ENCODE results near the gene CS.

Gene CS

DNA sequence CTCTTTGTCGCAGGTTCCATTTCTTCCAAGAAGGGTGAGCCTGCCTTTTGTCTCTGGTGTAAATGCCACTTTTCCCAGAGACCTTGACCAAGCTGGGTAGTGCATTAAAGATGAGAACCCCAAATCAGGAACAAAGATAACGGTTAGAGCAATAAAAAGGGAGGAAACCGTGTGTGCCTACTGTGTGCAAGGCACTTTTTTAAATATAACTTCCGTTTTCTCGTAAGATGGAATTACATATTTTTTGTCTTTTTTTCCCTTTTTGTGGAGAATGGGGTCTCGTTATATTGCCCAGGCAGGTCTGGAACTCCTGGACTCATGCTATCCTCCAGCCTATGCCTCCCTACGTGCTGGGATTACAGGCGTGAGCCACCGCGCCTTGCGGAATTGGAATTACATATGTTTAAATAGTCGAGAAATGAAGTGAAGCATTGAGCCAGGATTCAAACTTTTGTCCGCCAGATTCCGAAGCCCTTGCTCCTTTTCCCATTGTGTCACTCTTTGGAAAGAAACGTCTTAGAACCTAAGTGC, 76.5 kb downstream of the CS start:
- TF ChIP-seq, protein P1, sequence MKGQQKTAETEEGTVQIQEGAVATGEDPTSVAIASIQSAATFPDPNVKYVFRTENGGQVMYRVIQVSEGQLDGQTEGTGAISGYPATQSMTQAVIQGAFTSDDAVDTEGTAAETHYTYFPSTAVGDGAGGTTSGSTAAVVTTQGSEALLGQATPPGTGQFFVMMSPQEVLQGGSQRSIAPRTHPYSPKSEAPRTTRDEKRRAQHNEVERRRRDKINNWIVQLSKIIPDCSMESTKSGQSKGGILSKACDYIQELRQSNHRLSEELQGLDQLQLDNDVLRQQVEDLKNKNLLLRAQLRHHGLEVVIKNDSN (IDR thresholded peaks at IDR 0.05) = no peak
- TF ChIP-seq CEBPB (IDR thresholded peaks at IDR 0.05) (no peak), TEAD4 (IDR thresholded peaks at IDR 0.05) (no peak), EGR1 (IDR thresholded peaks at IDR 0.05) (no peak), ZBTB7A (IDR thresholded peaks at IDR 0.05; ENCODE audit: low read depth) (no peak), RAD21 (IDR thresholded peaks at IDR 0.05; ENCODE audit: low read depth) (no peak), EP300 (IDR thresholded peaks at IDR 0.05; ENCODE audit: borderline replicate concordance) (no peak), NFIC (IDR thresholded peaks at IDR 0.05) (no peak), FOXM1 (IDR thresholded peaks at IDR 0.05; ENCODE audit: borderline replicate concordance, low read depth) (no peak), CREB1 (IDR thresholded peaks at IDR 0.05; ENCODE audit: low read depth) (no peak), TCF12 (IDR thresholded peaks at IDR 0.05; ENCODE audit: low read depth) (no peak), TAF1 (IDR thresholded peaks at IDR 0.05; ENCODE audit: low read depth) (no peak), YY1 (IDR thresholded peaks at IDR 0.05; ENCODE audit: low read depth) (no peak)
- TF ChIP-seq, protein P2, sequence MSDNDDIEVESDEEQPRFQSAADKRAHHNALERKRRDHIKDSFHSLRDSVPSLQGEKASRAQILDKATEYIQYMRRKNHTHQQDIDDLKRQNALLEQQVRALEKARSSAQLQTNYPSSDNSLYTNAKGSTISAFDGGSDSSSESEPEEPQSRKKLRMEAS (IDR thresholded peaks at IDR 0.05) = no peak
- TF ChIP-seq, protein P3, sequence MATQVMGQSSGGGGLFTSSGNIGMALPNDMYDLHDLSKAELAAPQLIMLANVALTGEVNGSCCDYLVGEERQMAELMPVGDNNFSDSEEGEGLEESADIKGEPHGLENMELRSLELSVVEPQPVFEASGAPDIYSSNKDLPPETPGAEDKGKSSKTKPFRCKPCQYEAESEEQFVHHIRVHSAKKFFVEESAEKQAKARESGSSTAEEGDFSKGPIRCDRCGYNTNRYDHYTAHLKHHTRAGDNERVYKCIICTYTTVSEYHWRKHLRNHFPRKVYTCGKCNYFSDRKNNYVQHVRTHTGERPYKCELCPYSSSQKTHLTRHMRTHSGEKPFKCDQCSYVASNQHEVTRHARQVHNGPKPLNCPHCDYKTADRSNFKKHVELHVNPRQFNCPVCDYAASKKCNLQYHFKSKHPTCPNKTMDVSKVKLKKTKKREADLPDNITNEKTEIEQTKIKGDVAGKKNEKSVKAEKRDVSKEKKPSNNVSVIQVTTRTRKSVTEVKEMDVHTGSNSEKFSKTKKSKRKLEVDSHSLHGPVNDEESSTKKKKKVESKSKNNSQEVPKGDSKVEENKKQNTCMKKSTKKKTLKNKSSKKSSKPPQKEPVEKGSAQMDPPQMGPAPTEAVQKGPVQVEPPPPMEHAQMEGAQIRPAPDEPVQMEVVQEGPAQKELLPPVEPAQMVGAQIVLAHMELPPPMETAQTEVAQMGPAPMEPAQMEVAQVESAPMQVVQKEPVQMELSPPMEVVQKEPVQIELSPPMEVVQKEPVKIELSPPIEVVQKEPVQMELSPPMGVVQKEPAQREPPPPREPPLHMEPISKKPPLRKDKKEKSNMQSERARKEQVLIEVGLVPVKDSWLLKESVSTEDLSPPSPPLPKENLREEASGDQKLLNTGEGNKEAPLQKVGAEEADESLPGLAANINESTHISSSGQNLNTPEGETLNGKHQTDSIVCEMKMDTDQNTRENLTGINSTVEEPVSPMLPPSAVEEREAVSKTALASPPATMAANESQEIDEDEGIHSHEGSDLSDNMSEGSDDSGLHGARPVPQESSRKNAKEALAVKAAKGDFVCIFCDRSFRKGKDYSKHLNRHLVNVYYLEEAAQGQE (IDR thresholded peaks at IDR 0.05; ENCODE audit: low read depth) = no peak

DNA sequence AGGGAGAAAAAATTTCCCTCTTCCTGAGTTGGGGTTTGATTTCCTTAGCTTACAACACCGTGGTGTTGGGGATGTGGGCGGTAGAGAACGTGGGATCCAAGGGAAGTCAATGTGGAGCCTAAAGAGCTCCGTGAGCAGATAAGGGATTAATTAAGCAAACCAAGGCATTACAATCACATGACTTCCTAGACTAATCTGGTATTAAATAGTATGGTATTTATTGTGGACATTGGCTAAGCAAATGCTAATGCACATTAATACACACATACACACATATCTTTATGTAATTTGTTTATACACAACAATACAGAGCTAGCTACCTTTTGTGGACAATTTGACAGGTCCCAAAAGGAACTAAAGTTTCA, 77.6 kb downstream of the CS start:
- TF ChIP-seq TCF12 (IDR thresholded peaks at IDR 0.05; ENCODE audit: low read depth) (no peak), EP300 (IDR thresholded peaks at IDR 0.05; ENCODE audit: borderline replicate concordance) (no peak), RAD21 (IDR thresholded peaks at IDR 0.05; ENCODE audit: low read depth) (no peak), TAF1 (IDR thresholded peaks at IDR 0.05; ENCODE audit: low read depth) (no peak), FOXM1 (IDR thresholded peaks at IDR 0.05; ENCODE audit: borderline replicate concordance, low read depth) (no peak), YY1 (IDR thresholded peaks at IDR 0.05; ENCODE audit: low read depth) (no peak), CREB1 (IDR thresholded peaks at IDR 0.05; ENCODE audit: low read depth) (no peak), ZBTB7A (IDR thresholded peaks at IDR 0.05; ENCODE audit: low read depth) (no peak), NFIC (IDR thresholded peaks at IDR 0.05) (no peak), EGR1 (IDR thresholded peaks at IDR 0.05) (no peak), TEAD4 (IDR thresholded peaks at IDR 0.05) (no peak), CEBPB (IDR thresholded peaks at IDR 0.05) (no peak)
- TF ChIP-seq, protein P2 (IDR thresholded peaks at IDR 0.05) = no peak
- TF ChIP-seq, protein P3 (IDR thresholded peaks at IDR 0.05; ENCODE audit: low read depth) = no peak
- TF ChIP-seq, protein P1 (IDR thresholded peaks at IDR 0.05) = no peak

DNA sequence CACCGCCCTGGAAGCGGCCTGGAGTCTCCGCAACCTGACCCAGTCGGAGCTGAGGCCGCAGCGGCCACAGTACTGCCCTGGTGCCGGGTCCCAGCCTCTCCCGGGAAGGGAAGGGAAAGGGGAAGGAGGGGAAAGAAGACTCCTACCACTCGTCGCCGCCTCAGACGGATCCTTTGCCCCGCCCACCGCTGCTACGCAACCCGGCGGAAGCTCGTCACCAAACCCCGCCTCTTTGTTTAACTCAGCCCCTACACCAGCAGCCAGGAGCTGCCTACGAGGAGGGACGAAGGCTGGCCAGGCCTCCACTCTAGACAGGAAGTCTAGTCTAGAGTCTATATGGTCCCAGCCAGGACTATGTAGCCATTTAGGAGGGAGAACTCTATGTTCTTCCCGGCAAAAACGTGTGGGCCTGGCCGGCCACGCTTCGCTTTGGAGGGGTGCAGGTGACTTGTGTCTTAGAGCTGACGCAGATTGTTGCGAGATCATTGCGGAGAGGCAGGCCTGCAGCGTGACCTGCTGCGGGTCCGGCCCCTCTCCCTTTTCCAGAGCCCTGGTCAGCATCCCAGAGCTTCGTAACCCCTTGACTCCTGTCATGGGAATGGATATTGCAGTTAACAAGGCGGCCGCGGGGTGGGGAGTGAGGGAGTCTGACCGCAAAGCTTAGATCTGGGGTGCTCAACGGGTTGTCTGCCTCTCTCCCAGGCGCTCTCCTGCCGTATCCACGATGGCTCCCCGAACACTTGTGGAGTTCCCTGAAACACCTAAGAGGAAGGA, 78.2 kb downstream of the CS start, which contains the start of gene RNF41:
TSS of gene RNF41 (minus strand) at position 166 of the 774 bp plus-strand sequence. CDS start 7,875 bp downstream, outside the sequence.
- peak; percentile 78; the same call in 1 of the 2 replicates for TF ChIP-seq CREB1 (IDR thresholded peaks at IDR 0.05; ENCODE audit: low read depth)
- no peak for TF ChIP-seq FOXM1 (IDR thresholded peaks at IDR 0.05; ENCODE audit: borderline replicate concordance, low read depth)
- TF ChIP-seq TAF1 (IDR thresholded peaks at IDR 0.05; ENCODE audit: low read depth) = peak; percentile 79
- TF ChIP-seq YY1 (IDR thresholded peaks at IDR 0.05; ENCODE audit: low read depth) = peak; percentile 67; the same call in 1 of the 2 replicates
- TF ChIP-seq, protein P2 (IDR thresholded peaks at IDR 0.05) = peak; percentile 57
- no peak for TF ChIP-seq TEAD4 (IDR thresholded peaks at IDR 0.05)
- TF ChIP-seq RAD21 (IDR thresholded peaks at IDR 0.05; ENCODE audit: low read depth) = no peak
- TF ChIP-seq, protein P3 (IDR thresholded peaks at IDR 0.05; ENCODE audit: low read depth) = no peak
- TF ChIP-seq CEBPB (IDR thresholded peaks at IDR 0.05) = peak; percentile 2; the same call in 1 of the 2 replicates
- peak; percentile 11; the same call in 1 of the 2 replicates for TF ChIP-seq TCF12 (IDR thresholded peaks at IDR 0.05; ENCODE audit: low read depth)
- 0 out of 2 replicates have a peak, but pooled peaks have one; percentile 30 for TF ChIP-seq EP300 (IDR thresholded peaks at IDR 0.05; ENCODE audit: borderline replicate concordance)
- TF ChIP-seq, protein P1 (IDR thresholded peaks at IDR 0.05) = no peak
- TF ChIP-seq NFIC (IDR thresholded peaks at IDR 0.05) = 0 out of 2 replicates have a peak, but pooled peaks have one; percentile 9

Measured in Ishikawa (cell line).